Sciatic nerve (tissue), 2 donors: ENCODE measurements around the gene KBTBD4. TPM values are rescaled to one million over a fixed set of nuclear protein-coding genes. Genes with fewer than 3 reads are reported as not detected.

Experiments
- ATAC-seq: fragments of 200-7000 bp; cut with Tn5 transposase; one replicate; pipeline ENCODE4 v1.9.1; 2020; ENCODE audit warnings: mild to moderate bottlenecking, moderate library complexity
- DNase-seq: peaks from one replicate; pipeline ENCODE4 v3.0.0-alpha.2; 2020; ENCODE audit warnings: low spot score
- intact Hi-C: fragments of 100-400 bp; cut with DNase I; formaldehyde crosslinking; loops from one replicate; pipeline ENCODE4 v1.14.2; 2022
- total RNA-seq: library from RNA; stranded (reverse); fragmentation: NEBNext Ultra II Directional; extraction: Animal tissue kit (Norgen Biotek cat#: 25700); gene quantifications from one replicate; pipeline ENCODE4 v1.2.1, GENCODE V29; 2021
- donor health status: DM: no; HTN: no; CAD: no.
- donor health status: DM: no; HTN: no; CAD: no.

Gene KBTBD4
- total RNA-seq, 1 donor from 2014 or later, result 12.5 TPM

- intact Hi-C loops, result loop anchor here (5.0 kb wide), 1 partner anchor 1436 kb away; no protein-coding TSS in a partner anchor
- ATAC-seq, result no peak
These were observed 14.2 kb upstream of the KBTBD4 start for GRCh38 chr11:47592970-47593369.

GRCh38 chr11:47592251-47592650 is 13.5 kb upstream of the KBTBD4 start:
- no peak for DNase-seq
- no peak for ATAC-seq

More at GRCh38 chr11:47592970-47593369, 14.2 kb upstream of the KBTBD4 start:
- DNase-seq, result no peak

GRCh38 chr11:47591764-47592163 is 13.0 kb upstream of the KBTBD4 start:
- no peak for ATAC-seq
- intact Hi-C loops, result loop anchor here (5.0 kb wide), 1 partner anchor 1434 kb away; no protein-coding TSS in a partner anchor
- no peak for DNase-seq

More at GRCh38 chr11:47592251-47592650, 13.5 kb upstream of the KBTBD4 start:
- intact Hi-C loops, result loop anchor here (5.0 kb wide), 1 partner anchor 1435 kb away; no protein-coding TSS in a partner anchor

GRCh38 chr11:47589977-47590861 is 11.4 kb upstream of the KBTBD4 start:
- ATAC-seq (peak; percentile 1), DNase-seq (peak; percentile 68)
- intact Hi-C loops, result loop anchor here (5.0 kb wide), 1 partner anchor 1433 kb away; no protein-coding TSS in a partner anchor

GRCh38 chr11:47589584-47589976 is 10.8 kb upstream of the KBTBD4 start:
- DNase-seq, result no peak
- intact Hi-C loops, result no loop called here

GRCh38 chr11:47589118-47589517 is 10.3 kb upstream of the KBTBD4 start:
- no peak for ATAC-seq
- intact Hi-C loops, result no loop called here
- DNase-seq, result no peak

More at GRCh38 chr11:47589584-47589976, 10.8 kb upstream of the KBTBD4 start:
- peak; percentile 21 for ATAC-seq

GRCh38 chr11:47587723-47588326 is 9.1 kb upstream of the KBTBD4 start:
- DNase-seq, result peak; percentile 75
- intact Hi-C loops, result no loop called here
- ATAC-seq, result peak; percentile 76

- peak; percentile 27 for ATAC-seq
These were observed 8.4 kb upstream of the KBTBD4 start for GRCh38 chr11:47587039-47587716.

GRCh38 chr11:47586098-47586855 is 7.5 kb upstream of the KBTBD4 start, which contains the start of gene FAM180B:
TSS of gene FAM180B (plus strand) at chr11:47586678. CDS start at chr11:47586769, 91 bp downstream.
- peak; percentile 75 for ATAC-seq

More at GRCh38 chr11:47587039-47587716, 8.4 kb upstream of the KBTBD4 start:
- no peak for DNase-seq
- intact Hi-C loops, result no loop called here

GRCh38 chr11:47583844-47584243 is 5.1 kb upstream of the KBTBD4 start:
- intact Hi-C loops, result no loop called here
- DNase-seq, result no peak
- no peak for ATAC-seq

More at GRCh38 chr11:47586098-47586855, 7.5 kb upstream of the KBTBD4 start, which contains the start of gene FAM180B:
- no peak for DNase-seq
- intact Hi-C loops, result no loop called here

- intact Hi-C loops, result no loop called here
- ATAC-seq, result no peak
- DNase-seq, result no peak
These were observed 1.2 kb downstream of the KBTBD4 start for GRCh38 chr11:47577460-47578041.

GRCh38 chr11:47573321-47573720 is 5.4 kb downstream of the KBTBD4 start:
- peak; percentile 20 for ATAC-seq
- intact Hi-C loops, result no loop called here
- peak; percentile 51 for DNase-seq

- DNase-seq (peak; percentile 56), ATAC-seq (peak; percentile 37)
- intact Hi-C loops, result no loop called here
These were observed 6.0 kb downstream of the KBTBD4 start for GRCh38 chr11:47572715-47573255.

GRCh38 chr11:47571895-47572294 is 6.9 kb downstream of the KBTBD4 start:
- DNase-seq, result no peak
- no peak for ATAC-seq
- intact Hi-C loops, result no loop called here

- ATAC-seq, result no peak
- peak; percentile 15 for DNase-seq
These were observed 7.4 kb downstream of the KBTBD4 start for GRCh38 chr11:47571357-47571729.

GRCh38 chr11:47570651-47571356 is 8.0 kb downstream of the KBTBD4 start:
- no peak for DNase-seq
- ATAC-seq, result peak; percentile 47
- intact Hi-C loops, result no loop called here

More at GRCh38 chr11:47571357-47571729, 7.4 kb downstream of the KBTBD4 start:
- intact Hi-C loops, result no loop called here

GRCh38 chr11:47569646-47570045 is 9.1 kb downstream of the KBTBD4 start:
- peak; percentile 26 for DNase-seq
- ATAC-seq, result no peak
- intact Hi-C loops, result no loop called here
